ENCODE data around the gene EFNA2.

- TF ChIP-seq POLR2AphosphoS5 (IDR thresholded peaks at IDR 0.05) (peak; percentile 82 to 96 (median 85)), POLR2A (IDR thresholded peaks at IDR 0.05) (no peak), EP300 (IDR thresholded peaks at IDR 0.05) (no peak)
- TF ChIP-seq, protein P1, sequence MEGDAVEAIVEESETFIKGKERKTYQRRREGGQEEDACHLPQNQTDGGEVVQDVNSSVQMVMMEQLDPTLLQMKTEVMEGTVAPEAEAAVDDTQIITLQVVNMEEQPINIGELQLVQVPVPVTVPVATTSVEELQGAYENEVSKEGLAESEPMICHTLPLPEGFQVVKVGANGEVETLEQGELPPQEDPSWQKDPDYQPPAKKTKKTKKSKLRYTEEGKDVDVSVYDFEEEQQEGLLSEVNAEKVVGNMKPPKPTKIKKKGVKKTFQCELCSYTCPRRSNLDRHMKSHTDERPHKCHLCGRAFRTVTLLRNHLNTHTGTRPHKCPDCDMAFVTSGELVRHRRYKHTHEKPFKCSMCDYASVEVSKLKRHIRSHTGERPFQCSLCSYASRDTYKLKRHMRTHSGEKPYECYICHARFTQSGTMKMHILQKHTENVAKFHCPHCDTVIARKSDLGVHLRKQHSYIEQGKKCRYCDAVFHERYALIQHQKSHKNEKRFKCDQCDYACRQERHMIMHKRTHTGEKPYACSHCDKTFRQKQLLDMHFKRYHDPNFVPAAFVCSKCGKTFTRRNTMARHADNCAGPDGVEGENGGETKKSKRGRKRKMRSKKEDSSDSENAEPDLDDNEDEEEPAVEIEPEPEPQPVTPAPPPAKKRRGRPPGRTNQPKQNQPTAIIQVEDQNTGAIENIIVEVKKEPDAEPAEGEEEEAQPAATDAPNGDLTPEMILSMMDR (IDR thresholded peaks at IDR 0.05) = no peak
Measured at GRCh38 chr19:1241417-1242095, 44.1 kb upstream of the EFNA2 start, which contains the start of gene ATP5F1D.

All from stomach (tissue), 4 donors.